SIG-M5 (cell line): ENCODE results near the gene KLF9.

Source experiments
- DNase-seq: peaks from one replicate; lab custom pipeline; 2025; lab: John Stamatoyannopoulos, UW

The KLF9 gene

GRCh38 chr9:70355801-70356200 lies 58.7 kb downstream of the KLF9 start:
- no peak for DNase-seq

- DNase-seq: no peak
Observed at GRCh38 chr9:70352802-70353201, 61.7 kb downstream of the KLF9 start.

GRCh38 chr9:70352356-70352755 lies 62.1 kb downstream of the KLF9 start:
- no peak for DNase-seq

- no peak for DNase-seq
Observed at GRCh38 chr9:70347046-70347445, 67.4 kb downstream of the KLF9 start.

GRCh38 chr9:70340572-70340971 lies 73.9 kb downstream of the KLF9 start:
- DNase-seq: peak; percentile 1
